Loucy (cell line): ENCODE measurements around the gene CLDN6.

Experiments
- H2AFZ ChIP-seq: fragments of 200-600 bp; sonication (generic); 2 replicates; pipeline ENCODE4 v1.6.0; 2016; ENCODE audit warnings: antibody characterized with exemption, mild to moderate bottlenecking, low read length, moderate library complexity
- H3F3A ChIP-seq: fragments of 200-600 bp; 2 replicates; pipeline ENCODE4 v1.6.0; 2016; ENCODE audit warnings: antibody characterized with exemption, low read depth, mild to moderate bottlenecking
- H3K27me3 ChIP-seq: fragments of 200-600 bp; sonication (generic); 2 replicates; pipeline ENCODE4 v1.6.1; 2014; ENCODE audit warnings: low read length, mild to moderate bottlenecking; ENCODE audit not compliant: insufficient read depth, poor library complexity, severe bottlenecking
- H3K36me3 ChIP-seq: fragments of 200-600 bp; sonication (generic); 2 replicates; pipeline ENCODE4 v1.6.1; 2016; ENCODE audit warnings: low read length; ENCODE audit not compliant: insufficient read depth
- H3K4me1 ChIP-seq: fragments of 200-600 bp; sonication (generic); 2 replicates; pipeline ENCODE4 v1.5.1; 2014; ENCODE audit warnings: low read length, mild to moderate bottlenecking; ENCODE audit not compliant: insufficient read depth, poor library complexity, severe bottlenecking
- H3K4me2 ChIP-seq: fragments of 200-600 bp; sonication (generic); 2 replicates; pipeline ENCODE4 v1.6.0; 2014; ENCODE audit warnings: antibody characterized with exemption, low read length, low read depth, mild to moderate bottlenecking; ENCODE audit not compliant: poor library complexity, severe bottlenecking
- H3K4me3 ChIP-seq: fragments of 200-600 bp; sonication (generic); 2 replicates; pipeline ENCODE4 v1.5.1; 2014; ENCODE audit warnings: low read length, mild to moderate bottlenecking, mixed read lengths; ENCODE audit not compliant: poor library complexity, severe bottlenecking
- H3K79me2 ChIP-seq: fragments of 200-600 bp; sonication (generic); 2 replicates; pipeline ENCODE4 v1.6.1; 2014; ENCODE audit warnings: low read length; ENCODE audit not compliant: insufficient read depth
- H3K9ac ChIP-seq: fragments of 200-600 bp; sonication (generic); 2 replicates; pipeline ENCODE4 v1.6.0; 2014; ENCODE audit warnings: mild to moderate bottlenecking, low read depth, low read length, moderate library complexity; ENCODE audit not compliant: poor library complexity, severe bottlenecking
- H3K9me2 ChIP-seq: fragments of 200-600 bp; sonication (generic); replicated peaks from 2 replicates; pipeline ENCODE4 v1.6.1; 2016; ENCODE audit warnings: low read depth, low read length, mixed read lengths
- H3K9me3 ChIP-seq: fragments of 200-600 bp; sonication (generic); 2 replicates; pipeline ENCODE4 v1.6.1; 2014; ENCODE audit warnings: mild to moderate bottlenecking, antibody characterized with exemption, low read length, low read depth; ENCODE audit not compliant: insufficient read depth
- H4K20me1 ChIP-seq: fragments of 200-600 bp; sonication (generic); 2 replicates; pipeline ENCODE4 v1.6.0; 2014; ENCODE audit warnings: antibody characterized with exemption, low read length, mild to moderate bottlenecking; ENCODE audit not compliant: insufficient read depth, poor library complexity, severe bottlenecking
- CTCF ChIP-seq: fragments of 200-600 bp; sonication (generic); conservative IDR thresholded peaks from 2 replicates; pipeline ENCODE4 v1.5.1; 2014; ENCODE audit warnings: mild to moderate bottlenecking, antibody characterized with exemption, low read length
- EZH2phosphoT487 ChIP-seq: fragments of 200-600 bp; IDR thresholded peaks from 2 replicates; pipeline ENCODE4 v1.6.1; 2018; ENCODE audit warnings: antibody characterized with exemption, mild to moderate bottlenecking, moderate library complexity, borderline replicate concordance

The CLDN6 gene

DNA sequence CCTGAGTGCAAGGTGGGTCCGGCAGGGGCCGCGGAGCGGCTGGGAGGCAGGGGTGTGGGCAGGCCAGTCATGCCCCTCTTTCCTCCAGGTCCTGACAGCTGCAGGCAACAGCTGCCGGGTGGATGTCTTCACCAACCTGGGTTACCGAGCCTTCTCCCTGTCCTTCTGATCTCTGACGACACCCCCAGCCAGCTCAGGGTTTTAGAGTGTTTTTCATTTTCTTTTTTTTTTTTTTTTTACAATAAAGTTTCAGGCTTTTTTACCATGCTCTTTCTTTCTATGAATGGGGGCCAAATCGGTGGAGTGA is 9.5 kb upstream of the CLDN6 start:
- H3K9ac ChIP-seq = no peak overlapping the region
- H3K27me3 ChIP-seq = no peaks in the 10 kb centered on the region
- peaks cover 2% of the 10 kb centered on the region for H4K20me1 ChIP-seq

DNA sequence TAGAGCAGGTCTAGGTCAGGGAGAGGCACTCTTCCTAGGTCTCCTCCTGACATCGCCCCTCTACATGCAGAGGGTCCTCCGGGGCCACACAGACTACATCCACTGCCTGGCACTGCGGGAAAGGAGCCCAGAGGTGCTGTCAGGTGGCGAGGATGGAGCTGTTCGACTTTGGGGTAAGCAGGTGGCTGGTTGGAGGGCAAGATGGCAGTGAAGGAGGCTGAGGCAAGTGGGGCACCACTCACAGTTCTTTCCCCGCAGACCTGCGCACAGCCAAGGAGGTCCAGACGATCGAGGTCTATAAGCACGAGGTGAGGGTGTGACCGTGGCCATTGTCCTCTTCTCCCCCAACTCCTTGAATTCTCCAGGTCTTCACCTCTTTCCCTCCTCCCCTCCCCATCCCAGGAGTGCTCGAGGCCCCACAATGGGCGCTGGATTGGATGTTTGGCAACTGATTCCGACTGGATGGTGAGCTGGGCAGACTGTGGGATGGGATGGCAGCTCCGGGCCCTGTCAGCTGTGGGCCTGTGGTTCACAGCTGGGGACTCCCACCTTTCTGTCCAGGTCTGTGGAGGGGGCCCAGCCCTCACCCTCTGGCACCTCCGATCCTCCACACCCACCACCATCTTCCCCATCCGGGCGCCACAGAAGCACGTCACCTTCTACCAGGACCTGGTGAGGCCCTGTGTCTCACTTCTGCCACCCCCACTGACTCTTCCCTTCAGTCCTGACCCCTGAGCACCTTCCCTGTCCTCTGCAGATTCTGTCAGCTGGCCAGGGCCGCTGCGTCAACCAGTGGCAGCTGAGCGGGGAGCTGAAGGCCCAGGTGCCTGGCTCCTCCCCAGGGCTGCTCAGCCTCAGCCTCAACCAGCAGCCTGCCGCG is 8.9 kb upstream of the CLDN6 start:
- no peak overlapping the region for H3K4me2 ChIP-seq
- H3K9me3 ChIP-seq = no peaks in the 10 kb centered on the region
- TF ChIP-seq EZH2phosphoT487 (no peak), CTCF (no peak)
- peaks cover 14% of the 10 kb centered on the region for H3K79me2 ChIP-seq
- peaks cover 10% of the 10 kb centered on the region for H3K4me1 ChIP-seq
- H4K20me1 ChIP-seq = peaks cover 5% of the 10 kb centered on the region
- no peak overlapping the region for H3K4me3 ChIP-seq
- no peak overlapping the region for H2AFZ ChIP-seq
- H3K9me2 ChIP-seq = no peaks in the 10 kb centered on the region
- no peaks in the 10 kb centered on the region for H3K27me3 ChIP-seq
- no peaks in the 10 kb centered on the region for H3F3A ChIP-seq
- no peaks in the 10 kb centered on the region for H3K36me3 ChIP-seq
- no peak overlapping the region for H3K9ac ChIP-seq

More for the DNA sequence above, 9.5 kb upstream of the CLDN6 start:
- Histone ChIP-seq H3K4me1 (peaks cover 5% of the 10 kb centered on the region), H3K79me2 (peaks cover 8% of the 10 kb centered on the region), H3K9me3 (no peaks in the 10 kb centered on the region), H3K36me3 (no peaks in the 10 kb centered on the region), H3F3A (no peaks in the 10 kb centered on the region), H2AFZ (no peak overlapping the region), H3K4me3 (no peak overlapping the region), H3K9me2 (no peaks in the 10 kb centered on the region), H3K4me2 (no peak overlapping the region)
- no peak for TF ChIP-seq EZH2phosphoT487
- TF ChIP-seq CTCF = no peak

DNA sequence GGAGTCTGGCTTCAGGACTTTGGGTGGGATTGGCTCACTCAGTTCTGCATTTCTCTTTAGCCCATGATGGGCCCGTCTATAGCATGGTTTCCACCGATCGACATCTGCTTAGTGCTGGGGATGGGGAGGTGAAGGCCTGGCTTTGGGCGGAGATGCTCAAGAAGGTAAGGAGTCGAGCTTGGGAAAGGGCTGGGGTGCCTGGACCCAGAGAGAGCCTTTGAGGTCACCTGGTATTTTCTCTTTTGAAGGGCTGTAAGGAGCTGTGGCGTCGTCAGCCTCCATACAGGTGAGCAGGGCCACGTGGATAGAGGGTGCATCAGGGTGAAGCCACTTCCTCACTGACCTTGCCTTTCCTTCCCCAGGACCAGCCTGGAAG is 8.0 kb upstream of the CLDN6 start:
- no peaks in the 10 kb centered on the region for H3K9me3 ChIP-seq
- peaks cover 15% of the 10 kb centered on the region for H3K4me1 ChIP-seq
- H3K9me2 ChIP-seq = no peaks in the 10 kb centered on the region
- no peaks in the 10 kb centered on the region for H3K27me3 ChIP-seq
- TF ChIP-seq CTCF = no peak
- no peak for TF ChIP-seq EZH2phosphoT487
- no peaks in the 10 kb centered on the region for H3K36me3 ChIP-seq
- no peak overlapping the region for H3K4me2 ChIP-seq
- peaks cover 22% of the 10 kb centered on the region for H3K79me2 ChIP-seq
- no peak overlapping the region for H2AFZ ChIP-seq
- H3F3A ChIP-seq = no peaks in the 10 kb centered on the region
- H3K4me3 ChIP-seq = no peak overlapping the region
- peaks cover 8% of the 10 kb centered on the region for H4K20me1 ChIP-seq
- H3K9ac ChIP-seq = no peak overlapping the region
